Measurements from ENCODE around the gene BLACAT1. TPM values are rescaled to one million over a fixed set of nuclear protein-coding genes. Genes with fewer than 3 reads are reported as not detected.

The BLACAT1 gene
- total and polyA plus RNA-seq, 2 of the 4 experiments (the other 2 are of a cell fraction), result under 0.01 to 0.05 TPM

DNA sequence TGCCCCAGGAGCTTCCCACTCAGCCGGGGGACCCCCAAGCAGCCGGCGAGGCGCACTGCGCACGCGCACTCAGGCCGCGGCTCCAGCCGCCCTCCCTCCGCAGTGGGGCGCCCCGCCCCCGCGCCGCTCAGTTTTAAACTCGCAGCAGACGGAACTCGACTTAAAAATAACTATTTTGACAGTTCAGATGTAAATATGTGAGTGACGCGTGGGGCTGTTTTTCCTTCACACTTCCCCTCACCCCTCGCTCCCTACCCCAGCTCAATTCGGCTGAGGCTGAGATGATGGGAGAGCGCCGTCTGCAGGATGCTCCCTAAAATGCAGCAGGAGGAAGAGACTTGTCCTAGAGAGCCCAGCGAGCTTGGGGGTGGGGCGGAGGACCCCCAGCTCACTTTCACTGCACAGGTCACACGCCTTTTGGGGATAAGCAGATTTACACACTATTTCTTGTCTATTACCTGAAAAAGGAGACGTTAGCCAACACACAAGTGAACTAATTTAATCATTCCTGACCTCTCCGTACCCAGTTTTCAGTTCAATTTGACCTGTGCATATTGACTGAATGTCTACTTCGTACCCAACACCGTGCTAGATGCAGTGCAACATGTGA lies 25.0 kb downstream of the BLACAT1 start:
- Histone ChIP-seq H4K5ac (ENCODE audit: low read depth, low read length) (no peak overlapping the region), H2AK5ac (ENCODE audit: low read depth, low read length) (no peak overlapping the region), H2AK9ac (replicated peaks; ENCODE audit: low read depth, low read length, poor library complexity) (no peak overlapping the region), H2BK120ac (ENCODE audit: low read depth, low read length) (no peak overlapping the region), H4K20me1 (ENCODE audit: insufficient read depth, low read length) (no peaks in the 10 kb centered on the region), H4K91ac (ENCODE audit: insufficient read depth, low read depth, low read length) (no peak overlapping the region), H3K27me3 (ENCODE audit: control insufficient read depth, insufficient read depth, low read length) (peaks cover 75% of the 10 kb centered on the region), H3K27ac (ENCODE audit: insufficient read depth, low read length) (no peak overlapping the region), H3K23ac (ENCODE audit: low read depth, low read length) (no peak overlapping the region), H3K36me3 (ENCODE audit: control insufficient read depth, insufficient read depth, low read length) (no peaks in the 10 kb centered on the region), H3K4ac (ENCODE audit: low read depth, low read length) (no peak overlapping the region), H2BK15ac (ENCODE audit: low read depth, low read length) (no peak overlapping the region), H2BK5ac (ENCODE audit: low read depth, low read length, poor library complexity, severe bottlenecking) (no peak overlapping the region), H2BK20ac (ENCODE audit: low read depth, low read length) (no peak overlapping the region), H4K8ac (ENCODE audit: low read depth in 2 of 2, low read length in 2 of 2) (0 out of 4 replicates have a peak overlapping the region, but pooled peaks of 1 of the 2 experiments have one; percentile 42), H3K18ac (ENCODE audit: low read depth, low read length) (no peak overlapping the region), H3K79me1 (ENCODE audit: low read depth in 1 of 2, low read length in 2 of 2) (no peaks in the 10 kb centered on the region), H3K4me1 (ENCODE audit: control insufficient read depth, insufficient read depth, low read length) (no peaks in the 10 kb centered on the region), H3K9me1 (ENCODE audit: insufficient read depth, low read length) (no peaks in the 10 kb centered on the region), H3K9me3 (ENCODE audit: control insufficient read depth, insufficient read depth, low read length) (no peaks in the 10 kb centered on the region), H2AFZ (replicated peaks; ENCODE audit: low read length, poor library complexity) (peak overlapping the region; percentile 92), H3K4me2 (ENCODE audit: low read depth, low read length) (peak overlapping the region; percentile 90), H3K14ac (replicated peaks; ENCODE audit: low read depth, low read length) (no peak overlapping the region), H3K9ac (ENCODE audit: low read depth, low read length) (peak overlapping the region; percentile 21), H3K4me3 (ENCODE audit: insufficient read depth, low read depth, low read length) (peak overlapping the region; percentile 48), H3K56ac (ENCODE audit: extremely low read depth, insufficient read depth, low read length) (no peak overlapping the region)
- intact Hi-C loops (cut with micrococcal nuclease) (loop anchor here (2.0 to 5.0 kb wide), 2 partner anchors 76 to 158 kb away; no protein-coding TSS in a partner anchor), in situ Hi-C loops (cut with MboI; ENCODE audit: low sequenced_read_pairs) (no loop called here), dilution Hi-C loops (cut with HindIII; ENCODE audit: low sequenced_read_pairs, unreplicated experiment) (no loop called here)
- CTCF ChIA-PET, result interaction anchor here (0.6 to 1.4 kb wide), 11 partner anchors 10 to 106 kb away, joined by 3 to 8 read pairs (median 3); partner anchors contain the start of gene LEMD1
- peak; percentile 91 for ATAC-seq (ENCODE audit: low read depth)
- peak; percentile 33 for DNase-seq
- WGBS, 2 experiments (ENCODE audit: extremely low coverage in 2 of 2, insufficient read length in 1 of 2), result 44% methylated on average over 3 of the region's 32 CpGs; no CpG with 5 or more reads in 1 of the 2 experiments
- TF ChIP-seq RAD21 (IDR thresholded peaks at IDR 0.05; ENCODE audit: low read length) (peak; percentile 72), CTCF (conservative IDR thresholded peaks at IDR 0.05; ENCODE audit: low read depth, low read length) (peak; percentile 75), MAZ (IDR thresholded peaks at IDR 0.05; ENCODE audit: borderline replicate concordance, low read depth, low read length) (peak; percentile 47; the same call in 1 of the 2 replicates), USF2 (IDR thresholded peaks at IDR 0.05; ENCODE audit: low read depth, low read length) (no peak), SMC3 (IDR thresholded peaks at IDR 0.05; ENCODE audit: low read depth, low read length) (peak; percentile 58)
- POLR2A ChIA-PET (ENCODE audit: unreplicated experiment), result no interaction called here
- no TSS peak for BruUV-seq (replicated peaks)

Data from IMR-90 (cell line).